DMS53 treated with DMSO at 0.1 percent for 48 hours (cell line): Measurements from ENCODE around the gene EPN1.
A peak's percentile ranks its signal among the peaks of the same experiment; 100 is the strongest.

Experiments
- DNase-seq: peaks from one replicate; lab custom pipeline; 2025; ENCODE audit not compliant: unreplicated experiment; lab: John Stamatoyannopoulos, UW

Gene EPN1

GRCh38 chr19:55678121-55678671 lies 3.2 kb downstream of the EPN1 start:
- no peak for DNase-seq

- no peak for DNase-seq
These were observed 4.6 kb downstream of the EPN1 start for GRCh38 chr19:55679343-55680257.

GRCh38 chr19:55680339-55681130 lies 5.5 kb downstream of the EPN1 start:
- no peak for DNase-seq

- no peak for DNase-seq
These were observed 6.4 kb downstream of the EPN1 start for GRCh38 chr19:55681131-55682092.

GRCh38 chr19:55683449-55684261 lies 8.6 kb downstream of the EPN1 start:
- peak; percentile 17 for DNase-seq

- no peak for DNase-seq
These were observed 10.1 kb downstream of the EPN1 start for GRCh38 chr19:55684946-55685681.

- DNase-seq = no peak
These were observed 10.8 kb downstream of the EPN1 start for GRCh38 chr19:55685776-55686175.

GRCh38 chr19:55686311-55687050 lies 11.5 kb downstream of the EPN1 start:
- DNase-seq = no peak

- no peak for DNase-seq
These were observed 12.5 kb downstream of the EPN1 start for GRCh38 chr19:55687281-55688201.

GRCh38 chr19:55688422-55689218 lies 13.6 kb downstream of the EPN1 start:
- DNase-seq = no peak

GRCh38 chr19:55689411-55690108 lies 14.5 kb downstream of the EPN1 start:
- DNase-seq = no peak

- no peak for DNase-seq
These were observed 15.2 kb downstream of the EPN1 start for GRCh38 chr19:55690109-55690768.

- no peak for DNase-seq
These were observed 15.9 kb downstream of the EPN1 start for GRCh38 chr19:55690769-55691545.
